A549 (cell line): Measurements from ENCODE around the gene CSMD2. TPM values are rescaled to one million over a fixed set of nuclear protein-coding genes. Genes with fewer than 3 reads are reported as not detected.

ENCODE experiments used
- ATAC-seq, 2 experiments: fragments of 200-7000 bp in 1 of 2; fragments of >200 bp in 1 of 2; cut with Nextera tagmentation in 1 of 2; cut with Tn5 transposase in 1 of 2; 3 replicates each; pipeline versions ENCODE4 v1.8.0 to v1.9.1; 2018 to 2020; ENCODE audit warnings: mild to moderate bottlenecking in 1 of 2, moderate library complexity in 1 of 2
- CTCF ChIA-PET: fragments of 300-600 bp; sonication (Branson Sonifier 250); formaldehyde crosslinking; extraction: SDS; loops from one replicate; lab custom pipeline; 2021; ENCODE audit warnings: antibody characterized with exemption, inconsistent platforms; lab: Yijun Ruan, JAX
- POLR2A ChIA-PET: fragments of 350-600 bp; formaldehyde crosslinking; extraction: SDS; loops from one replicate; lab custom pipeline; 2021; ENCODE audit warnings: antibody characterized with exemption, inconsistent platforms; lab: Yijun Ruan, JAX
- DNase-seq, 2 experiments: peaks; one replicate each; pipeline versions ENCODE4 v3.0.0 to v3.0.0-alpha.2; 2011 to 2016; ENCODE audit warnings: low read depth in 1 of 2, low spot score in 1 of 2
- FAIRE-seq: peaks from 2 replicates; lab custom pipeline; 2011; peaks lifted over from hg19 to GRCh38; lab: Jason Lieb, UNC
- H3K27ac ChIP-seq, 2 experiments: fragments of >200 bp; sonication (Bioruptor Twin); formaldehyde crosslinking; 3 replicates each; pipeline ENCODE4 v1.5.1; 2016 to 2017
- H3K4me1 ChIP-seq: fragments of >200 bp; sonication (Bioruptor Twin); formaldehyde crosslinking; 3 replicates; pipeline ENCODE4 v1.6.1; 2016
- H3K4me2 ChIP-seq: fragments of >200 bp; sonication (Bioruptor Twin); formaldehyde crosslinking; 3 replicates; pipeline ENCODE4 v1.6.1; 2016
- H3K4me3 ChIP-seq: fragments of >200 bp; sonication (Bioruptor Twin); formaldehyde crosslinking; 3 replicates; pipeline ENCODE4 v1.5.1; 2016
- H3K9me3 ChIP-seq: fragments of >200 bp; sonication (Bioruptor Twin); formaldehyde crosslinking; 3 replicates; pipeline ENCODE4 v1.6.1; 2016
- CBX2 ChIP-seq: fragments of 200-600 bp; sonication (generic); IDR thresholded peaks from 2 replicates; pipeline ENCODE4 v1.6.1; 2016; ENCODE audit warnings: low read depth, mild to moderate bottlenecking, borderline replicate concordance
- CBX8 ChIP-seq: fragments of 200-600 bp; sonication (generic); IDR thresholded peaks from 2 replicates; pipeline ENCODE4 v1.6.1; 2016
- CHD2 ChIP-seq: fragments of 150-350 bp; IDR thresholded peaks from 2 replicates; pipeline ENCODE4 v1.6.1; 2014; ENCODE audit warnings: low read length; ENCODE audit not compliant: partially characterized antibody
- CHD4 ChIP-seq: fragments of 200-600 bp; sonication (generic); IDR thresholded peaks from 2 replicates; pipeline ENCODE4 v1.6.1; 2016; ENCODE audit warnings: antibody characterized with exemption, mild to moderate bottlenecking, borderline replicate concordance
- EHMT2 ChIP-seq: fragments of 200-600 bp; sonication (generic); IDR thresholded peaks from 2 replicates; pipeline ENCODE4 v1.6.1; 2016; ENCODE audit warnings: antibody characterized with exemption, low read depth, mild to moderate bottlenecking, moderate library complexity
- EP300 ChIP-seq, 2 experiments: fragments of >200 bp; sonication (Bioruptor Twin); formaldehyde crosslinking; IDR thresholded peaks; 2 replicates in 1 of 2; 3 replicates in 1 of 2; pipeline ENCODE4 v1.6.1; 2016 to 2017
- ESRRA ChIP-seq: fragments of 150-350 bp; IDR thresholded peaks from 2 replicates; pipeline ENCODE4 v1.6.1; 2014; ENCODE audit warnings: mild to moderate bottlenecking, low read length, borderline replicate concordance
- FOSL2 ChIP-seq, 2 experiments: fragments of 450-650 bp in 1 of 2; fragments of >200 bp in 1 of 2; sonication (Bioruptor Twin) in 1 of 2; formaldehyde crosslinking; IDR thresholded peaks; 2 replicates each; pipeline versions ENCODE4 v1.5.0 to v1.6.1; 2016 to 2020; ENCODE audit warnings: mild to moderate bottlenecking in 1 of 2, moderate library complexity in 1 of 2
- HOXA7 ChIP-seq: fragments of 250-450 bp; sonication (Bioruptor Pico); IDR thresholded peaks from 2 replicates; pipeline ENCODE4 v1.5.0; 2020; ENCODE audit warnings: mild to moderate bottlenecking, moderate library complexity
- HOXB5 ChIP-seq: fragments of 250-450 bp; sonication (Bioruptor Pico); IDR thresholded peaks from 2 replicates; pipeline ENCODE4 v1.5.0; 2020; ENCODE audit warnings: mild to moderate bottlenecking, moderate library complexity
- KDM1A ChIP-seq: fragments of 200-600 bp; sonication (generic); IDR thresholded peaks from 2 replicates; pipeline ENCODE4 v1.6.1; 2016; ENCODE audit warnings: low read depth, mild to moderate bottlenecking
- MAFK ChIP-seq: fragments of 450-650 bp; IDR thresholded peaks from 2 replicates; pipeline ENCODE4 v1.6.1; 2014; ENCODE audit not compliant: partially characterized antibody
- MAZ ChIP-seq: fragments of 150-350 bp; IDR thresholded peaks from 2 replicates; pipeline ENCODE4 v1.6.1; 2014; ENCODE audit warnings: antibody characterized with exemption, low read depth, low read length, borderline replicate concordance
- MYC ChIP-seq: IDR thresholded peaks from 2 replicates; pipeline ENCODE4 v1.6.1; 2012; ENCODE audit warnings: mild to moderate bottlenecking, inconsistent platforms, low read length, improper control_type of control experiment, borderline replicate concordance
- NFE2L2 ChIP-seq: fragments of 150-350 bp; conservative IDR thresholded peaks from 2 replicates; pipeline ENCODE4 v1.6.1; 2014; ENCODE audit warnings: low read length
- NPAS2 ChIP-seq: fragments of 250-450 bp; sonication (Bioruptor Pico); IDR thresholded peaks from 2 replicates; pipeline ENCODE4 v1.8.0; 2022; ENCODE audit warnings: mild to moderate bottlenecking, moderate library complexity, borderline replicate concordance
- POLR2A ChIP-seq: IDR thresholded peaks from 2 replicates; pipeline ENCODE4 v1.6.1; 2012; ENCODE audit warnings: mild to moderate bottlenecking, low read length
- RAD21 ChIP-seq, 2 experiments: fragments of >200 bp in 1 of 2; sonication (Bioruptor Twin) in 1 of 2; formaldehyde crosslinking in 1 of 2; IDR thresholded peaks in 1 of 2; conservative IDR thresholded peaks in 1 of 2; 2 replicates in 1 of 2; 3 replicates in 1 of 2; pipeline ENCODE4 v1.6.1; 2012 to 2018; ENCODE audit warnings: inconsistent platforms in 1 of 2
- RARB ChIP-seq: fragments of 250-450 bp; sonication (Bioruptor Pico); IDR thresholded peaks from 2 replicates; pipeline ENCODE4 v1.8.0; 2021; ENCODE audit warnings: mild to moderate bottlenecking, moderate library complexity
- RCOR1 ChIP-seq: fragments of 150-350 bp; IDR thresholded peaks from 2 replicates; pipeline ENCODE4 v1.6.1; 2014; ENCODE audit warnings: antibody characterized with exemption, low read length, low read depth
- RFX5 ChIP-seq: fragments of 450-650 bp; IDR thresholded peaks from 2 replicates; pipeline ENCODE4 v1.7.1; 2014; ENCODE audit warnings: antibody characterized with exemption, mild to moderate bottlenecking, moderate library complexity
- SMC3 ChIP-seq: fragments of >200 bp; sonication (Bioruptor Twin); formaldehyde crosslinking; IDR thresholded peaks from 3 replicates; pipeline ENCODE4 v1.6.1; 2018; ENCODE audit warnings: inconsistent platforms
- SREBF2 ChIP-seq: fragments of 450-650 bp; IDR thresholded peaks from 2 replicates; pipeline ENCODE4 v1.6.1; 2014; ENCODE audit warnings: mild to moderate bottlenecking, moderate library complexity
- ZC3H11A ChIP-seq: fragments of 450-650 bp; IDR thresholded peaks from 2 replicates; pipeline ENCODE4 v1.6.1; 2014; ENCODE audit warnings: antibody characterized with exemption, mild to moderate bottlenecking
- ZFP36 ChIP-seq: fragments of 450-650 bp; IDR thresholded peaks from 2 replicates; pipeline ENCODE4 v1.6.1; 2014; ENCODE audit warnings: borderline replicate concordance; ENCODE audit not compliant: partially characterized antibody
- ZNF302 ChIP-seq: fragments of 250-450 bp; sonication (Bioruptor Pico); IDR thresholded peaks from 2 replicates; pipeline ENCODE4 v1.9.0; 2021; ENCODE audit warnings: inconsistent platforms, mild to moderate bottlenecking, moderate library complexity
- ZSCAN20 ChIP-seq: fragments of 250-450 bp; sonication (Bioruptor Pico); IDR thresholded peaks from 2 replicates; pipeline ENCODE4 v1.8.0; 2022; ENCODE audit warnings: mild to moderate bottlenecking, moderate library complexity
- WGBS: methylation state at CpG from one replicate; pipeline ENCODE4 v1.1.6; 2017; ENCODE audit errors: missing lambda C conversion rate; 5-methylcytosine and 5-hydroxymethylcytosine counted together
- polyA plus RNA-seq, 4 experiments: library from polyadenylated mRNA; depleted of rRNA in 3 of 4; stranded (reverse); fragments of >200 nt; fragmentation: RNase III in 1 of 4; extraction: RNeasy Plus Mini Kit Qiagen cat#74134 plus additional on column Dnase treatment in 1 of 4; gene quantifications; 2 replicates in 3 of 4; 3 replicates in 1 of 4; pipeline ENCODE4 v1.2.3, GENCODE V29; 2011 to 2017
- TF ChIP-seq, protein P1 (sequence below): IDR thresholded peaks from 2 replicates; pipeline ENCODE4 v1.6.1; 2012
- TF ChIP-seq, protein P2 (sequence below): fragments of 250-450 bp; sonication (Bioruptor Pico); IDR thresholded peaks from 2 replicates; pipeline ENCODE4 v1.5.0; 2020; ENCODE audit warnings: low read depth, mild to moderate bottlenecking, moderate library complexity
- TF ChIP-seq, protein P3 (sequence below): IDR thresholded peaks from 2 replicates; pipeline ENCODE4 v1.6.1; 2012
- TF ChIP-seq, protein P4 (sequence below): fragments of >200 bp; sonication (Bioruptor Twin); formaldehyde crosslinking; IDR thresholded peaks from 2 replicates; pipeline ENCODE4 v1.6.1; 2016
- TF ChIP-seq, protein P5 (sequence below): IDR thresholded peaks from 2 replicates; pipeline ENCODE4 v1.6.1; 2012; ENCODE audit warnings: low read depth, borderline replicate concordance
- TF ChIP-seq, protein P6 (sequence below): fragments of 150-350 bp; IDR thresholded peaks from 2 replicates; pipeline ENCODE4 v1.6.1; 2014; ENCODE audit warnings: low read depth, mild to moderate bottlenecking, low read length
- TF ChIP-seq, protein P7 (sequence below): fragments of >200 bp; sonication (Bioruptor Twin); formaldehyde crosslinking; IDR thresholded peaks from 3 replicates; pipeline ENCODE4 v1.5.1; 2016

CSMD2 gene
- polyA plus RNA-seq, 2 of the 4 experiments (the other 2 are of a cell fraction): not detected

DNA sequence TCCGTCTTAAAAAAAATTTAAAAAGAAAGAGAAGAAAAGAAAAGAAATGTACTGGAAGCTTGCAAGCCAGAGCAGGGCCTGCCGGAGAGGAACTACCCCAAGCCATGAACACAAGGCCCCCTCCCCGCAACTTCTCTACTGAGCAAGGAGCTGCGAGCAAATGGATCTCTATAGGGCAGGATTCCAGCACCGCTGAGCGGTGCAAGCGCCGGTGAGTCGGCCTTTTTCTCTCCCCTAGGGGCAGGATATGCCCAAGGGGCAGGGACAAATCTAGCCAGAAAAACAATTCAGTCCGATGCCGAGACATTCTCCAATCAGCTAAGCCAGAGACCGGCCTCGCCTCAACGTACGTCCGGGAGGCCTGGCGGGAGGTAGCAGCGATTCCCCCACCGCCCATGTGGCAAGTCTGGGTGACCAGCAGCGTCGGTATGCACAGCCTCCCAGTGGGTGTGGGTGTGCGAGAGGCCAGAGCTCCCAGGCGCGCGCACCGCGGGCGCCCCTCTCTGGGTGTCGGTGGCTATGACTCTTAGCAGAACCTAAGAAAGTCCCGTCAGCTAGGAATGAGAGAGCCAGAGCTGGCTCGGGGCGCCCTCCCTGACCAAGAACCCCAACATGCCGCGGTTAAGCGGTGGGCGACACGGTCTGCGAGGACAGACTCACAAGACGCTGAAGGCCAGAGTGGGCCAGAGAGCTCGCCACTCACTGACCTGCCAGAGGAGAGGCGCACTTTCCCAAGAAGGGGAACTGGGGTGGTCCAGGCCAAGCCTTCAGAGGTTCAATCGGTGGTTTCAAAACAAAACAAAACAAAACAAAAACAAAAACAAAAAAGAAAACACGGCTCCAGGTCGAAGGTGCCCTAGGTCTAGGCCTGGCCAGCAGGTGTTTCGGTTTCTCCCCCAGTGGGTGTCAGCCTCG, 1.9 kb downstream of the CSMD2 start:
- ChIA-PET POLR2A (no interaction called here), CTCF (interaction anchor here (0.6 to 1.9 kb wide), 20 partner anchors 9 to 608 kb away, joined by 3 to 12 read pairs (median 3); partner anchors contain the start of gene C1orf94)
- peak; percentile 51 to 74 for DNase-seq
- H3K4me2 ChIP-seq: peak overlapping the region; percentile 85
- peak; percentile 93 to 98 for ATAC-seq
- H3K4me1 ChIP-seq: peaks cover 13% of the 10 kb centered on the region; the same call in 2 of the 3 replicates
- peak overlapping the region; percentile 41 for H3K4me3 ChIP-seq
- H3K9me3 ChIP-seq: no peaks in the 10 kb centered on the region
- no peak for FAIRE-seq
- WGBS: 13% methylated on average over 24 of the region's 46 CpGs
- H3K27ac ChIP-seq: no peak overlapping the region
- TF ChIP-seq RARB (CRISPR knock-in tag) (no peak), SREBF2 (no peak), ZNF302 (CRISPR knock-in tag) (no peak), SMC3 (peak; percentile 43; the same call in 1 of the 3 replicates), POLR2A (no peak), ZC3H11A (no peak), RAD21 (conservative IDR thresholded peaks at IDR 0.05 in 1 of 2, IDR thresholded peaks at IDR 0.05 in 1 of 2) (peak; percentile 57 to 72), EHMT2 (no peak), CHD4 (no peak), HOXA7 (no peak), HOXB5 (no peak), KDM1A (no peak), ESRRA (no peak), RCOR1 (no peak), MAFK (no peak), NPAS2 (CRISPR knock-in tag) (no peak), CHD2 (no peak), CBX8 (no peak), EP300 (IDR thresholded peaks at IDR 0.05) (no peak), FOSL2 (IDR thresholded peaks at IDR 0.05) (no peak), FOSL2 (CRISPR knock-in tag; IDR thresholded peaks at IDR 0.05) (no peak), CBX2 (no peak), MYC (no peak), ZSCAN20 (CRISPR knock-in tag) (no peak), NFE2L2 (no peak), MAZ (no peak), RFX5 (no peak), ZFP36 (no peak)
- TF ChIP-seq, protein P1, sequence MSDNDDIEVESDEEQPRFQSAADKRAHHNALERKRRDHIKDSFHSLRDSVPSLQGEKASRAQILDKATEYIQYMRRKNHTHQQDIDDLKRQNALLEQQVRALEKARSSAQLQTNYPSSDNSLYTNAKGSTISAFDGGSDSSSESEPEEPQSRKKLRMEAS: peak; percentile 52
- TF ChIP-seq, protein P2, sequence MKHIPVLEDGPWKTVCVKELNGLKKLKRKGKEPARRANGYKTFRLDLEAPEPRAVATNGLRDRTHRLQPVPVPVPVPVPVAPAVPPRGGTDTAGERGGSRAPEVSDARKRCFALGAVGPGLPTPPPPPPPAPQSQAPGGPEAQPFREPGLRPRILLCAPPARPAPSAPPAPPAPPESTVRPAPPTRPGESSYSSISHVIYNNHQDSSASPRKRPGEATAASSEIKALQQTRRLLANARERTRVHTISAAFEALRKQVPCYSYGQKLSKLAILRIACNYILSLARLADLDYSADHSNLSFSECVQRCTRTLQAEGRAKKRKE (CRISPR knock-in tag): no peak
- TF ChIP-seq, protein P3, sequence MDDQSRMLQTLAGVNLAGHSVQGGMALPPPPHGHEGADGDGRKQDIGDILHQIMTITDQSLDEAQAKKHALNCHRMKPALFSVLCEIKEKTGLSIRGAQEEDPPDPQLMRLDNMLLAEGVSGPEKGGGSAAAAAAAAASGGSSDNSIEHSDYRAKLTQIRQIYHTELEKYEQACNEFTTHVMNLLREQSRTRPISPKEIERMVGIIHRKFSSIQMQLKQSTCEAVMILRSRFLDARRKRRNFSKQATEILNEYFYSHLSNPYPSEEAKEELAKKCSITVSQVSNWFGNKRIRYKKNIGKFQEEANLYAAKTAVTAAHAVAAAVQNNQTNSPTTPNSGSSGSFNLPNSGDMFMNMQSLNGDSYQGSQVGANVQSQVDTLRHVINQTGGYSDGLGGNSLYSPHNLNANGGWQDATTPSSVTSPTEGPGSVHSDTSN: no peak
- TF ChIP-seq, protein P4, sequence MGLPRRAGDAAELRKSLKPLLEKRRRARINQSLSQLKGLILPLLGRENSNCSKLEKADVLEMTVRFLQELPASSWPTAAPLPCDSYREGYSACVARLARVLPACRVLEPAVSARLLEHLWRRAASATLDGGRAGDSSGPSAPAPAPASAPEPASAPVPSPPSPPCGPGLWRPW: no peak
- TF ChIP-seq, protein P5, sequence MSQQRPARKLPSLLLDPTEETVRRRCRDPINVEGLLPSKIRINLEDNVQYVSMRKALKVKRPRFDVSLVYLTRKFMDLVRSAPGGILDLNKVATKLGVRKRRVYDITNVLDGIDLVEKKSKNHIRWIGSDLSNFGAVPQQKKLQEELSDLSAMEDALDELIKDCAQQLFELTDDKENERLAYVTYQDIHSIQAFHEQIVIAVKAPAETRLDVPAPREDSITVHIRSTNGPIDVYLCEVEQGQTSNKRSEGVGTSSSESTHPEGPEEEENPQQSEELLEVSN: no peak
- TF ChIP-seq, protein P6, sequence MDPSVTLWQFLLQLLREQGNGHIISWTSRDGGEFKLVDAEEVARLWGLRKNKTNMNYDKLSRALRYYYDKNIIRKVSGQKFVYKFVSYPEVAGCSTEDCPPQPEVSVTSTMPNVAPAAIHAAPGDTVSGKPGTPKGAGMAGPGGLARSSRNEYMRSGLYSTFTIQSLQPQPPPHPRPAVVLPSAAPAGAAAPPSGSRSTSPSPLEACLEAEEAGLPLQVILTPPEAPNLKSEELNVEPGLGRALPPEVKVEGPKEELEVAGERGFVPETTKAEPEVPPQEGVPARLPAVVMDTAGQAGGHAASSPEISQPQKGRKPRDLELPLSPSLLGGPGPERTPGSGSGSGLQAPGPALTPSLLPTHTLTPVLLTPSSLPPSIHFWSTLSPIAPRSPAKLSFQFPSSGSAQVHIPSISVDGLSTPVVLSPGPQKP: no peak
- TF ChIP-seq, protein P7, sequence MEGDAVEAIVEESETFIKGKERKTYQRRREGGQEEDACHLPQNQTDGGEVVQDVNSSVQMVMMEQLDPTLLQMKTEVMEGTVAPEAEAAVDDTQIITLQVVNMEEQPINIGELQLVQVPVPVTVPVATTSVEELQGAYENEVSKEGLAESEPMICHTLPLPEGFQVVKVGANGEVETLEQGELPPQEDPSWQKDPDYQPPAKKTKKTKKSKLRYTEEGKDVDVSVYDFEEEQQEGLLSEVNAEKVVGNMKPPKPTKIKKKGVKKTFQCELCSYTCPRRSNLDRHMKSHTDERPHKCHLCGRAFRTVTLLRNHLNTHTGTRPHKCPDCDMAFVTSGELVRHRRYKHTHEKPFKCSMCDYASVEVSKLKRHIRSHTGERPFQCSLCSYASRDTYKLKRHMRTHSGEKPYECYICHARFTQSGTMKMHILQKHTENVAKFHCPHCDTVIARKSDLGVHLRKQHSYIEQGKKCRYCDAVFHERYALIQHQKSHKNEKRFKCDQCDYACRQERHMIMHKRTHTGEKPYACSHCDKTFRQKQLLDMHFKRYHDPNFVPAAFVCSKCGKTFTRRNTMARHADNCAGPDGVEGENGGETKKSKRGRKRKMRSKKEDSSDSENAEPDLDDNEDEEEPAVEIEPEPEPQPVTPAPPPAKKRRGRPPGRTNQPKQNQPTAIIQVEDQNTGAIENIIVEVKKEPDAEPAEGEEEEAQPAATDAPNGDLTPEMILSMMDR: peak; percentile 46; the same call in 2 of the 3 replicates
